ENCODE measurements around the gene ADGRE1. TPM values are rescaled to one million over a fixed set of nuclear protein-coding genes. Genes with fewer than 3 reads are reported as not detected.
A peak's percentile ranks its signal among the peaks of the same experiment; 100 is the strongest.

Gene ADGRE1, protein sequence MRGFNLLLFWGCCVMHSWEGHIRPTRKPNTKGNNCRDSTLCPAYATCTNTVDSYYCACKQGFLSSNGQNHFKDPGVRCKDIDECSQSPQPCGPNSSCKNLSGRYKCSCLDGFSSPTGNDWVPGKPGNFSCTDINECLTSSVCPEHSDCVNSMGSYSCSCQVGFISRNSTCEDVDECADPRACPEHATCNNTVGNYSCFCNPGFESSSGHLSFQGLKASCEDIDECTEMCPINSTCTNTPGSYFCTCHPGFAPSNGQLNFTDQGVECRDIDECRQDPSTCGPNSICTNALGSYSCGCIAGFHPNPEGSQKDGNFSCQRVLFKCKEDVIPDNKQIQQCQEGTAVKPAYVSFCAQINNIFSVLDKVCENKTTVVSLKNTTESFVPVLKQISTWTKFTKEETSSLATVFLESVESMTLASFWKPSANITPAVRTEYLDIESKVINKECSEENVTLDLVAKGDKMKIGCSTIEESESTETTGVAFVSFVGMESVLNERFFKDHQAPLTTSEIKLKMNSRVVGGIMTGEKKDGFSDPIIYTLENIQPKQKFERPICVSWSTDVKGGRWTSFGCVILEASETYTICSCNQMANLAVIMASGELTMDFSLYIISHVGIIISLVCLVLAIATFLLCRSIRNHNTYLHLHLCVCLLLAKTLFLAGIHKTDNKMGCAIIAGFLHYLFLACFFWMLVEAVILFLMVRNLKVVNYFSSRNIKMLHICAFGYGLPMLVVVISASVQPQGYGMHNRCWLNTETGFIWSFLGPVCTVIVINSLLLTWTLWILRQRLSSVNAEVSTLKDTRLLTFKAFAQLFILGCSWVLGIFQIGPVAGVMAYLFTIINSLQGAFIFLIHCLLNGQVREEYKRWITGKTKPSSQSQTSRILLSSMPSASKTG
- total RNA-seq (under 1 TPM; 0.53 to 0.59 TPM), polyA plus RNA-seq (0.36 TPM)

DNA sequence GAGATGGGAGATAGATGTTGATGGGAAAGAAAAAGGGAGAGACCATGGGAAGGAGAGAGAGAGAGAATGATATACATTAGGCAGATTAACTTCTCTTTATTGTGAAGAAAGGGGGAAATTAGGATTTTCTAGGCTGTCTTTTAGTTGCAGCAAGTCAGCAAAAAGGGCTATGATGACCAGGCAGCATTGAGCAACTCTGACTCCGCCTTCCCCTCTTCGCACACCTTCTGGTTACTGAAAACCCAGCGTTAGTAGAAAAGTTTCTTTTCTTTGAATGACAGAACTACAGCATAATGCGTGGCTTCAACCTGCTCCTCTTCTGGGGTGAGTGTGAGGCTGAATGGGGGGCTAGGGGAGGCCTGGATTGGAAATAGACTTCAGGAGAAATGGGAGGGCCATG, at the start of gene ADGRE1:
ADGRE1 (plus strand) TSS at position 264 of the 400 bp plus-strand sequence; CDS start at position 294, 30 bp downstream.
- POLR2A ChIA-PET = no interaction called here
- Histone ChIP-seq H3K36me3 (ENCODE audit: insufficient read depth, low read length) (no peaks in the 10 kb centered on the region), H3K4me3 (ENCODE audit: low read length) (no peak within 1 kb of the TSS), H3K27ac (ENCODE audit: low read depth, low read length) (no peak within 1 kb of the TSS), H3K9me3 (ENCODE audit: low read length) (no peaks in the 10 kb centered on the region), H3K4me1 (ENCODE audit: insufficient read depth, low read length) (peaks cover 53% of the 10 kb centered on the region), H3K27me3 (ENCODE audit: insufficient read depth, low read length, poor library complexity, severe bottlenecking) (no peaks in the 10 kb centered on the region)
- peak within 1 kb of the TSS in 2 of 7 donors; percentile 9 to 12 for H3K4me3 Mint-ChIP-seq
- peaks cover 0 to 9% (median 1%) of the 10 kb centered on the region in 5 donors for H3K9me3 Mint-ChIP-seq
- H3K4me1 Mint-ChIP-seq = peaks cover 44 to 55% (median 52%) of the 10 kb centered on the region in 3 donors
- CTCF ChIA-PET = no interaction called here
- peak within 1 kb of the TSS in 5 of 8 donors; percentile 20 to 67 (median 46) for H3K27ac Mint-ChIP-seq
- H3K36me3 Mint-ChIP-seq = peaks cover 0 to 16% (median 4%) of the 10 kb centered on the region in 3 donors
- no peak for DNase-seq
- peaks cover 0 to 3% of the 10 kb centered on the region in 2 donors for H3K27me3 Mint-ChIP-seq

DNA sequence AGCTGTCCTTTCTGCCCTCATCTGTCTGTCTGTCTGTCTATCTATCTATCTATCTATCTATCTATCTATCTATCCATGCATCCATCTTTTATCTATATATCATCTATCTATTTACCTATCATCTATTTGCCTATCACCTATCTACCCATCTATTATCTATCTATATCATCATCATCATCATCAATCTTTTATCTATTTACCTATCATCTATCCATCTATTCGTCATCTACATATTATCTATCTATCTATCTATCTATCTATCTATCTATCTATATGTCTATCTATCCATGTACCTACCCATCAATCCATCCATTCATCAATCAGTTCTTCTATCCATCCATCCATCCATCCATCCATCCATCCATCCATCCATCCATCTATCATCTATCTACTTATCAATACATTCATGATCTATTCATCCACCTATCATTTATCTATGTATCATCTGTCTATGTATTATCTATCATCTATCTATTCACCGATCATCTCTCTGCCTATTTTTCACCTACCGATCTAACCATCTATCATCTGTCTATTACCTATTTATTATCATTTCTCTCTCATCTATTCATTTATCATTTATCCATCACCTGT, 49.2 kb upstream of the ADGRE1 start:
- CTCF ChIA-PET = no interaction called here
- Histone ChIP-seq H3K4me3 (ENCODE audit: low read length) (no peak overlapping the region), H3K27ac (ENCODE audit: low read depth, low read length) (no peak overlapping the region), H3K27me3 (ENCODE audit: insufficient read depth, low read length, poor library complexity, severe bottlenecking) (no peaks in the 10 kb centered on the region), H3K36me3 (ENCODE audit: insufficient read depth, low read length) (peaks cover 26% of the 10 kb centered on the region), H3K4me1 (ENCODE audit: insufficient read depth, low read length) (peaks cover 4% of the 10 kb centered on the region), H3K9me3 (ENCODE audit: low read length) (no peaks in the 10 kb centered on the region)
- Mint-ChIP-seq H3K4me1 (peaks cover 3 to 13% (median 4%) of the 10 kb centered on the region in 3 donors), H3K36me3 (peaks cover 5 to 65% (median 32%) of the 10 kb centered on the region in 3 donors), H3K4me3 (no peak overlapping the region), H3K9me3 (no peaks in the 10 kb centered on the region), H3K27me3 (no peaks in the 10 kb centered on the region), H3K27ac (peak overlapping the region; percentile 2 to 52 (median 7))
- POLR2A ChIA-PET = no interaction called here
- no peak for DNase-seq

DNA sequence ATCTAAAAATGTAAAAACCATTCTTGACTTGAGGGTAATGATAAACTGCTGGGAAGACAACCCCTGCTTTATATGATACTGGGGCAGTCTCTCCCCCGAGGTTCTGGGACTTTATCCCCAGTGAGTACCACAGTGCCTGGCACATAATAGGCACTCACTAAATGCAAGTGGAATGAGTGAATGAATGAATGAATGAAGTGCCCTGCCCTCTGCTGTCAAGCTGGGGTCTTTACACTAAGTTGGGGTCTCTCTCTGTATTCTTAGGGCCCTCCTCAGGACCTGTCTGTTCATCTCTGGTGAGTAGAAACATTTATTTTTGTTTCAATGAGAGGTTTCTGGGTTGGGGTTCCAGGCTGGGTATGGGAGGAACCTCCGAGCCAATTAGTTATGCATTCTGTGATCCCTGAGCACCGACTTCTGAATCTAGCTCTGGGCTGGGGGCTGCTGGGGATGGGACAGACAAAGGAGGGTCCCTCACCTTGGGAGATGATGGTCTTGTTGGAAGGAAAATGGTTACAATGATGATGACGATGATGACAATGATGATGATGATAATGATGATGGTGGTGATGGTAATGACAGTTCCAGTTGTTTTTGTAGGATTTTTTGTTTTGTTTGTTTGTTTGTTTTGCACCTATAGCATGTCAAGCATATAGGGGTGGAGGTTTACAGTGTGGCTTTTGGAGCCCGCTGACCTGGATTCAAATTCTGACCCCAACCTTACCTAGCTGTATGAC, 44.3 kb upstream of the ADGRE1 start:
- peaks cover 0 to 5% (median 3%) of the 10 kb centered on the region in 3 donors for H3K4me1 Mint-ChIP-seq
- H3K27me3 Mint-ChIP-seq = no peaks in the 10 kb centered on the region
- POLR2A ChIA-PET = no interaction called here
- H3K36me3 Mint-ChIP-seq = peaks cover 0 to 55% (median 16%) of the 10 kb centered on the region in 3 donors
- DNase-seq = no peak
- CTCF ChIA-PET = interaction anchor here (0.7 to 0.9 kb wide), 3 partner anchors 20 to 393 kb away, joined by 3 read pairs; no protein-coding TSS in a partner anchor
- no peaks in the 10 kb centered on the region for H3K36me3 ChIP-seq (ENCODE audit: insufficient read depth, low read length)
- no peak overlapping the region for H3K27ac ChIP-seq (ENCODE audit: low read depth, low read length)
- H3K4me1 ChIP-seq (ENCODE audit: insufficient read depth, low read length) = no peaks in the 10 kb centered on the region
- no peaks in the 10 kb centered on the region for H3K9me3 Mint-ChIP-seq
- H3K9me3 ChIP-seq (ENCODE audit: low read length) = no peaks in the 10 kb centered on the region
- H3K4me3 Mint-ChIP-seq = no peak overlapping the region
- no peak overlapping the region for H3K4me3 ChIP-seq (ENCODE audit: low read length)
- H3K27ac Mint-ChIP-seq = peak overlapping the region in 6 of 8 donors; percentile 22 to 80 (median 49)
- no peaks in the 10 kb centered on the region for H3K27me3 ChIP-seq (ENCODE audit: insufficient read depth, low read length, poor library complexity, severe bottlenecking)

DNA sequence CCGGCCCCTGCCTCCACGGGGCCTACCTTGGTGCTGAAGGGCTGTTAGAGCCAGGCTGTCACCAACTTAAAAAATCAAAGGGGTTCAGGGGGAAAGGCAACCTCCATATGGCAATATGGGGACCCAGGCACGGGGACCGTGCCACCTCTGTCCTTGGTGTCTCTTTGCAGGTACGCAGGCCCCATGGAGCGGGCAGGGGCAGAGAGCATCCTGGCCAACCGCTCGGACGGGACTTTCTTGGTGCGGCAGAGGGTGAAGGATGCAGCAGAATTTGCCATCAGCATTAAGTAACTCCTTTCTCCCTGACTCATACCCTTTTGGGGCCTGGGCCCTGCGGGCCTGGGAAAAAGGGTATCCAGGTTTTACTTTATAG, 39.6 kb upstream of the ADGRE1 start:
- H3K27me3 ChIP-seq (ENCODE audit: insufficient read depth, low read length, poor library complexity, severe bottlenecking) = no peaks in the 10 kb centered on the region
- peaks cover 0 to 3% (median 0%) of the 10 kb centered on the region in 3 donors for H3K4me1 Mint-ChIP-seq
- peaks cover 0 to 63% (median 20%) of the 10 kb centered on the region in 3 donors for H3K36me3 Mint-ChIP-seq
- no peaks in the 10 kb centered on the region for H3K27me3 Mint-ChIP-seq
- H3K36me3 ChIP-seq (ENCODE audit: insufficient read depth, low read length) = peaks cover 15% of the 10 kb centered on the region
- CTCF ChIA-PET = interaction anchor here (1.7 kb wide), 1 partner anchor 16 kb away, joined by 4 read pairs; no protein-coding TSS in a partner anchor
- H3K4me1 ChIP-seq (ENCODE audit: insufficient read depth, low read length) = no peaks in the 10 kb centered on the region
- no peak overlapping the region for H3K4me3 ChIP-seq (ENCODE audit: low read length)
- H3K9me3 ChIP-seq (ENCODE audit: low read length) = no peaks in the 10 kb centered on the region
- no peak overlapping the region for H3K27ac ChIP-seq (ENCODE audit: low read depth, low read length)
- H3K4me3 Mint-ChIP-seq = no peak overlapping the region
- POLR2A ChIA-PET = no interaction called here
- no peak for DNase-seq
- H3K9me3 Mint-ChIP-seq = no peaks in the 10 kb centered on the region
- H3K27ac Mint-ChIP-seq = peak overlapping the region in 1 of 8 donors; percentile 33

DNA sequence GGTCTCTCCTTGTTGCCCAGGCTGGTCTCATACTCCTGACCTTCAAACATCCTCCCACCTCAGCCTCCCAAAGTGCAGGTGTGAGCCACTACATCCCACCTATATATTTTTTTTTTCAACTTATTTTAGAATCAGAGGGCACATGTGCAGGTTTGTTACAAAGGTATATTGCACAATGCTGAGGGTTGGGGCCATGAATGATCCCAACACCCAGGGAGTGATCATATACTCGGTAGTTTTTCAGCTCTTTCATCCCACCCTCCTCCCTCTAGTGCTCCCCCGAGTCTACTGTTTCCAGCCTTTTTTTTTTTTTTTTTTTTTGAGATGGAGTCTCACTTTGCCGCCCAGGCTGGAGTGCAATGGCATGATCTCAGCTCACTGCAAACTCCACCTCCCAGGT, 38.4 kb upstream of the ADGRE1 start:
- Mint-ChIP-seq H3K36me3 (peaks cover 3 to 59% (median 19%) of the 10 kb centered on the region in 3 donors), H3K4me3 (no peak overlapping the region), H3K27ac (peak overlapping the region in 1 of 8 donors; percentile 72), H3K27me3 (no peaks in the 10 kb centered on the region), H3K4me1 (no peaks in the 10 kb centered on the region), H3K9me3 (no peaks in the 10 kb centered on the region)
- Histone ChIP-seq H3K27ac (ENCODE audit: low read depth, low read length) (no peak overlapping the region), H3K27me3 (ENCODE audit: insufficient read depth, low read length, poor library complexity, severe bottlenecking) (no peaks in the 10 kb centered on the region), H3K4me3 (ENCODE audit: low read length) (no peak overlapping the region), H3K4me1 (ENCODE audit: insufficient read depth, low read length) (no peaks in the 10 kb centered on the region), H3K36me3 (ENCODE audit: insufficient read depth, low read length) (peaks cover 20% of the 10 kb centered on the region), H3K9me3 (ENCODE audit: low read length) (no peaks in the 10 kb centered on the region)
- ChIA-PET CTCF (no interaction called here), POLR2A (interaction anchor here (0.6 kb wide), 1 partner anchor 1158 kb away, joined by 5 read pairs; no protein-coding TSS in a partner anchor)
- DNase-seq = no peak

DNA sequence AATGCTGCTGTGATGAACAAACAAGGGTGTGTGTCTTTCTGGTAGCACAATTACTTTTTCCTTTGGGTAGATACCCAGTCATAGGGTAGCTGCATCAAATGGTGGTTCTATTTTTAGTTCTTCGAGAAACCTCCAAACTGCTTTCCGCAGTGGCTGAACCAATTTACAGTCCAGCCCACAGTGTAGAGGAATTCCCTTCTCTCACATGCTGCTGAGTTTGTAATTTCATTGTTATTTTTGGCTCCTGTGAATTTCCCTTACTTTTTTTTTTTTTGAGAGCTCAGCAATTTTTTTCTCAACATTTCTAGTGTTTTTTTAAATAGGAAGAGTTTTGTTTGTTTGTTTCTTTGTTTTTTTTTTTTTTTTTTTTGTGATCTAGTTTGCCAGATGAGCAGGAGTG, 37.5 kb upstream of the ADGRE1 start:
- no peaks in the 10 kb centered on the region for H3K27me3 Mint-ChIP-seq
- H3K4me3 Mint-ChIP-seq = no peak overlapping the region
- ChIA-PET CTCF (no interaction called here), POLR2A (no interaction called here)
- peak overlapping the region in 2 of 8 donors; percentile 72 to 90 for H3K27ac Mint-ChIP-seq
- no peaks in the 10 kb centered on the region for H3K9me3 ChIP-seq (ENCODE audit: low read length)
- H3K27ac ChIP-seq (ENCODE audit: low read depth, low read length) = no peak overlapping the region
- H3K36me3 ChIP-seq (ENCODE audit: insufficient read depth, low read length) = peaks cover 28% of the 10 kb centered on the region
- H3K36me3 Mint-ChIP-seq = peaks cover 11 to 59% (median 21%) of the 10 kb centered on the region in 3 donors
- H3K9me3 Mint-ChIP-seq = no peaks in the 10 kb centered on the region
- DNase-seq = no peak
- no peak overlapping the region for H3K4me3 ChIP-seq (ENCODE audit: low read length)
- no peaks in the 10 kb centered on the region for H3K4me1 Mint-ChIP-seq
- H3K27me3 ChIP-seq (ENCODE audit: insufficient read depth, low read length, poor library complexity, severe bottlenecking) = no peaks in the 10 kb centered on the region
- H3K4me1 ChIP-seq (ENCODE audit: insufficient read depth, low read length) = no peaks in the 10 kb centered on the region

DNA sequence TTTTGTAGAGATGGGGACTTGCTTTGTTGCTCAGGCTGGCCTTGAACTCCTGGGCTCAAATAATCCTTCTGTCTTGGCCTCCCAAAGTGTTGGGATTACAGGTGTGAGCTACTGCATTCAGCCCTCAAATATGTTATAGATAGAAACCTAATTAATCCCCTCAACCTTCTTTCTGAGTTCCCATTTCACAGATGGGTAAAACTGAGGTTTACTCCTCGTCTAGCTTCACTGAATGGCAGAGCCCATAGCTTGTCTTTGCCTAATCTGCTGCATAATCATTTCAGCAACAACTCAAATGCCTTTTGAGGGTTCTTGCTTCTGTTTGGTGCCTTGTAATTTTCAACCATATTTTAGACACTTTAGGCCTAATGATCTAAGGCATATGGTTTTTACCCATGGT, 36.0 kb upstream of the ADGRE1 start:
- Mint-ChIP-seq H3K36me3 (peaks cover 19 to 72% (median 28%) of the 10 kb centered on the region in 3 donors), H3K27me3 (no peaks in the 10 kb centered on the region), H3K4me3 (no peak overlapping the region), H3K27ac (peak overlapping the region in 2 of 8 donors; percentile 38 to 70), H3K9me3 (no peaks in the 10 kb centered on the region), H3K4me1 (no peaks in the 10 kb centered on the region)
- Histone ChIP-seq H3K27ac (ENCODE audit: low read depth, low read length) (no peak overlapping the region), H3K4me3 (ENCODE audit: low read length) (no peak overlapping the region), H3K4me1 (ENCODE audit: insufficient read depth, low read length) (no peaks in the 10 kb centered on the region), H3K27me3 (ENCODE audit: insufficient read depth, low read length, poor library complexity, severe bottlenecking) (no peaks in the 10 kb centered on the region), H3K36me3 (ENCODE audit: insufficient read depth, low read length) (peaks cover 36% of the 10 kb centered on the region), H3K9me3 (ENCODE audit: low read length) (no peaks in the 10 kb centered on the region)
- no peak for DNase-seq
- ChIA-PET POLR2A (no interaction called here), CTCF (interaction anchor here (1.1 to 2.4 kb wide), 2 partner anchors 12 to 114 kb away, joined by 4 to 9 read pairs; partner anchors contain the start of gene GPR108)
